ENCODE results near the gene STK33.

STK33 gene

DNA sequence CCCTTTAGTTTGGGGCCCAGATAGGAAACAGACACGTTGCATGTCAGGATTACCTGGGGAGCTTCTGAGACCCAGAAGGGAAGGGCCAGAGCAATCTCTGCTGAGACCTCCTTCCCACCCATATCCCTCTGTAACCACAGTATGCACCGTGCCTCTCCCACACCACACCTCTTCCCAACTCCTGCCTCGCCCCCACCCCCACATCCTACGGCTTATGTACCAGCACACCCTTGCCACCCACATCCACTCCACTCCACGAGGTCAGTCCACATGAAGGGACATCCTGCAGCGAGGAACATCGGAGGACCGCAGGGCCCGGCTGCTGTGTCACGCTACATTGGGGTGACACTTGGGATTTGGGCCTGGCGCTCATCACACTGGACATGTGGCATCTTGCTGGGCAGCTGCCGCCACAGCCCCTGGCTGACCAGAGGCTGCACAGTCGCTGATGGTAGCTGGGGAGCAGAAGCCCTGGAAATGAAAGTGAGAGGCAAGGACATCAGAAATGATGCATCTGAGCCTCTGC lies 212.1 kb downstream of the STK33 start:
- TF ChIP-seq REST (IDR thresholded peaks at IDR 0.05; ENCODE audit: low read depth): no peak
- TF ChIP-seq YY1 (IDR thresholded peaks at IDR 0.05; ENCODE audit: low read depth): no peak
- TF ChIP-seq RAD21 (IDR thresholded peaks at IDR 0.05; ENCODE audit: low read depth): no peak
- TF ChIP-seq CREB1 (IDR thresholded peaks at IDR 0.05; ENCODE audit: low read depth): no peak
- no peak for TF ChIP-seq TAF1 (IDR thresholded peaks at IDR 0.05; ENCODE audit: low read depth)
- TF ChIP-seq NFIC (IDR thresholded peaks at IDR 0.05): no peak
- TF ChIP-seq TEAD4 (IDR thresholded peaks at IDR 0.05): no peak

DNA sequence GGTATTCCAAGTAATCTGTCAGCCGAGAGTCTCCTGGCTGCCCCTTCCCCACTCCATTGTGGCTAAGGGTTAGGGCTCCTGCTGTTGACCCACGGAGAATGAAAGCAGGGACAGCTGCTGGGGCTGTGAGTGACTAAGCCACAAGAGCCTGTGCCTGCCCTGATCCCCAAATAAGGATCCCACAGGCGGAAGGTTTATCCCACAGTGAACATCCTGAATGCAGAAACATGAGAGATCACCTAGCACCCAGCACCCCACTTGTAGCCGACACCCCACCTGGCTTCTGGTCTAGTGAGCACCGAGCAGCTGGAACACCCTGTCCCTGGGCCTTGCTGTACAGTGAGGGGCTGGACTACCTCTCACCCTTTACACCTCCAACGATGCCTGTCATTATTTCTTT lies 212.7 kb downstream of the STK33 start:
- TF ChIP-seq EGR1 (IDR thresholded peaks at IDR 0.05): no peak
- no peak for TF ChIP-seq RAD21 (IDR thresholded peaks at IDR 0.05; ENCODE audit: low read depth)
- TF ChIP-seq NFIC (IDR thresholded peaks at IDR 0.05): no peak
- no peak for TF ChIP-seq CEBPB (IDR thresholded peaks at IDR 0.05)
- TF ChIP-seq TAF1 (IDR thresholded peaks at IDR 0.05; ENCODE audit: low read depth): no peak
- TF ChIP-seq REST (IDR thresholded peaks at IDR 0.05; ENCODE audit: low read depth): no peak
- no peak for TF ChIP-seq EP300 (IDR thresholded peaks at IDR 0.05; ENCODE audit: borderline replicate concordance)
- no peak for TF ChIP-seq ZBTB7A (IDR thresholded peaks at IDR 0.05; ENCODE audit: low read depth)
- TF ChIP-seq TEAD4 (IDR thresholded peaks at IDR 0.05): no peak
- TF ChIP-seq, protein P1, sequence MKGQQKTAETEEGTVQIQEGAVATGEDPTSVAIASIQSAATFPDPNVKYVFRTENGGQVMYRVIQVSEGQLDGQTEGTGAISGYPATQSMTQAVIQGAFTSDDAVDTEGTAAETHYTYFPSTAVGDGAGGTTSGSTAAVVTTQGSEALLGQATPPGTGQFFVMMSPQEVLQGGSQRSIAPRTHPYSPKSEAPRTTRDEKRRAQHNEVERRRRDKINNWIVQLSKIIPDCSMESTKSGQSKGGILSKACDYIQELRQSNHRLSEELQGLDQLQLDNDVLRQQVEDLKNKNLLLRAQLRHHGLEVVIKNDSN (IDR thresholded peaks at IDR 0.05): no peak
- TF ChIP-seq YY1 (IDR thresholded peaks at IDR 0.05; ENCODE audit: low read depth): no peak
- TF ChIP-seq, protein P2, sequence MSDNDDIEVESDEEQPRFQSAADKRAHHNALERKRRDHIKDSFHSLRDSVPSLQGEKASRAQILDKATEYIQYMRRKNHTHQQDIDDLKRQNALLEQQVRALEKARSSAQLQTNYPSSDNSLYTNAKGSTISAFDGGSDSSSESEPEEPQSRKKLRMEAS (IDR thresholded peaks at IDR 0.05): no peak
- TF ChIP-seq CREB1 (IDR thresholded peaks at IDR 0.05; ENCODE audit: low read depth): no peak
- no peak for TF ChIP-seq FOXM1 (IDR thresholded peaks at IDR 0.05; ENCODE audit: borderline replicate concordance, low read depth)
- TF ChIP-seq TCF12 (IDR thresholded peaks at IDR 0.05; ENCODE audit: low read depth): no peak

DNA sequence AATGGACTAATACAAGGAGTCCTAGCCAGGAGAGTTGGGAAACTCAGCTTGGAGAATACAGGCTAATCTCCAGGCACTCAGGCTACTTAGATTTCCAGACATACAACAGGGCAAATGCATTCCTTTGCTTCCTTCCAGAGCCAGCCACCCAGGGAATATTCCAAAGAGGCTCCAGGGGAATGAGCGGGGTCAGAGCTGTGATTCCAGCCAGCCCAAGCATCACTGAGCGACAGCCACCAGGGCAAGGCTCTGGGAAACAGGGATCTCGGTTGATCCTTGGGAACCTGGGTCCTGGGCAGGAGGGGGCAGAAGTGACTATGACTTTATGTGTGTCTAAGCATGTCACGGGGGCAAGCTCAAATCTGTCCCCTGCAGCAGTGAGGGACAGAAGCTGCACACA lies 218.1 kb downstream of the STK33 start:
- TF ChIP-seq CEBPB (IDR thresholded peaks at IDR 0.05): no peak
- TF ChIP-seq ZBTB7A (IDR thresholded peaks at IDR 0.05; ENCODE audit: low read depth): no peak
- no peak for TF ChIP-seq CREB1 (IDR thresholded peaks at IDR 0.05; ENCODE audit: low read depth)
- TF ChIP-seq TEAD4 (IDR thresholded peaks at IDR 0.05): no peak
- TF ChIP-seq FOXM1 (IDR thresholded peaks at IDR 0.05; ENCODE audit: borderline replicate concordance, low read depth): no peak
- TF ChIP-seq YY1 (IDR thresholded peaks at IDR 0.05; ENCODE audit: low read depth): no peak
- no peak for TF ChIP-seq TAF1 (IDR thresholded peaks at IDR 0.05; ENCODE audit: low read depth)
- TF ChIP-seq, protein P1 (IDR thresholded peaks at IDR 0.05): no peak
- TF ChIP-seq RAD21 (IDR thresholded peaks at IDR 0.05; ENCODE audit: low read depth): no peak
- TF ChIP-seq REST (IDR thresholded peaks at IDR 0.05; ENCODE audit: low read depth): no peak
- TF ChIP-seq, protein P2 (IDR thresholded peaks at IDR 0.05): no peak
- TF ChIP-seq EGR1 (IDR thresholded peaks at IDR 0.05): no peak

GRCh38 chr11:8375460-8375859 lies 218.6 kb downstream of the STK33 start:
- TF ChIP-seq TAF1 (IDR thresholded peaks at IDR 0.05; ENCODE audit: low read depth) (no peak), NFIC (IDR thresholded peaks at IDR 0.05) (no peak), CREB1 (IDR thresholded peaks at IDR 0.05; ENCODE audit: low read depth) (no peak), EGR1 (IDR thresholded peaks at IDR 0.05) (no peak), RAD21 (IDR thresholded peaks at IDR 0.05; ENCODE audit: low read depth) (no peak), EP300 (IDR thresholded peaks at IDR 0.05; ENCODE audit: borderline replicate concordance) (no peak), TCF12 (IDR thresholded peaks at IDR 0.05; ENCODE audit: low read depth) (no peak), REST (IDR thresholded peaks at IDR 0.05; ENCODE audit: low read depth) (no peak), ZBTB7A (IDR thresholded peaks at IDR 0.05; ENCODE audit: low read depth) (no peak)
- TF ChIP-seq, protein P2 (IDR thresholded peaks at IDR 0.05): no peak
- TF ChIP-seq, protein P1 (IDR thresholded peaks at IDR 0.05): no peak

Measured in Ishikawa (cell line).